ENCODE measurements around the gene SMURF1. TPM values are rescaled to one million over a fixed set of nuclear protein-coding genes. Genes with fewer than 3 reads are reported as not detected.

The SMURF1 gene
- total and polyA plus RNA-seq, 2 of the 4 experiments (the other 2 are of a cell fraction) = 13.4 to 20.3 TPM

DNA sequence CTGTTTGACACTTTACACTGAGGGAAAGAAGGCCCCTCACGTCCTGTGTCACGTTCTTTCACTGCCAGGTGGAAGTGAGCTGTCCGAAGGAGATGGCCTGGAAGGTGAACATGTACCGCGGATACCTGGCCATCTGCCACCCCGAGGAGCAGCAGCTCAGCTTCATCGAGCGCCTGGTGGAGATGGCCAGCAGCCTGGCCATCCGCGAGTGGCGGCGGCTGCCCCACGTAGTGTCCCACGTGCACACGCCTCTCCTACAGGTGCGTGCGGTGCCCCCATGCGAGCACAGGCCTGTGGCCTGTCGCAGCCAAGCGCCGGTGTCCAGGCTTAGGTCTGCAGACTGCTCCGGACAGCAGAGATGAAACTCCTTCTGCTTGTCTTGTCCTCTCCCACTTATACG lies 162.2 kb downstream of the SMURF1 start:
- H3K14ac ChIP-seq (replicated peaks; ENCODE audit: low read depth, low read length) = no peak overlapping the region
- no peak overlapping the region for H2BK120ac ChIP-seq (ENCODE audit: low read depth, low read length)
- H3K9ac ChIP-seq (ENCODE audit: low read depth, low read length) = no peak overlapping the region
- H4K5ac ChIP-seq (ENCODE audit: low read depth, low read length) = no peak overlapping the region
- H2AK9ac ChIP-seq (replicated peaks; ENCODE audit: low read depth, low read length, poor library complexity) = no peak overlapping the region
- H4K8ac ChIP-seq (ENCODE audit: low read depth in 2 of 2, low read length in 2 of 2) = no peak overlapping the region
- no peaks in the 10 kb centered on the region for H3K27me3 ChIP-seq (ENCODE audit: control insufficient read depth, insufficient read depth, low read length)
- no peak overlapping the region for H3K23ac ChIP-seq (ENCODE audit: low read depth, low read length)
- ATAC-seq (ENCODE audit: low read depth) (no peak), DNase-seq (no peak)
- H3K4me2 ChIP-seq (ENCODE audit: low read depth, low read length) = no peak overlapping the region
- H3K56ac ChIP-seq (ENCODE audit: extremely low read depth, insufficient read depth, low read length) = no peak overlapping the region
- H2AFZ ChIP-seq (replicated peaks; ENCODE audit: low read length, poor library complexity) = no peak overlapping the region
- H4K91ac ChIP-seq (ENCODE audit: insufficient read depth, low read depth, low read length) = no peak overlapping the region
- peaks cover 68% of the 10 kb centered on the region for H3K36me3 ChIP-seq (ENCODE audit: control insufficient read depth, insufficient read depth, low read length)
- H2AK5ac ChIP-seq (ENCODE audit: low read depth, low read length) = no peak overlapping the region
- H3K4ac ChIP-seq (ENCODE audit: low read depth, low read length) = no peak overlapping the region
- no peaks in the 10 kb centered on the region for H4K20me1 ChIP-seq (ENCODE audit: insufficient read depth, low read length)
- TF ChIP-seq POLR2A (IDR thresholded peaks at IDR 0.05; ENCODE audit: low read depth, low read length) = no peak
- TF ChIP-seq MAFK (IDR thresholded peaks at IDR 0.05; ENCODE audit: low read depth, low read length) = no peak
- TF ChIP-seq FOS (IDR thresholded peaks at IDR 0.05; ENCODE audit: low read depth, low read length) = no peak
- TF ChIP-seq, protein P1, sequence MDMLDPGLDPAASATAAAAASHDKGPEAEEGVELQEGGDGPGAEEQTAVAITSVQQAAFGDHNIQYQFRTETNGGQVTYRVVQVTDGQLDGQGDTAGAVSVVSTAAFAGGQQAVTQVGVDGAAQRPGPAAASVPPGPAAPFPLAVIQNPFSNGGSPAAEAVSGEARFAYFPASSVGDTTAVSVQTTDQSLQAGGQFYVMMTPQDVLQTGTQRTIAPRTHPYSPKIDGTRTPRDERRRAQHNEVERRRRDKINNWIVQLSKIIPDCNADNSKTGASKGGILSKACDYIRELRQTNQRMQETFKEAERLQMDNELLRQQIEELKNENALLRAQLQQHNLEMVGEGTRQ (IDR thresholded peaks at IDR 0.05; ENCODE audit: low read depth, low read length) = no peak
- no peak for TF ChIP-seq BHLHE40 (IDR thresholded peaks at IDR 0.05; ENCODE audit: low read depth, low read length)
- no peak for TF ChIP-seq CEBPB (IDR thresholded peaks at IDR 0.05; ENCODE audit: low read depth, low read length)
- no peak for TF ChIP-seq MXI1 (IDR thresholded peaks at IDR 0.05; ENCODE audit: borderline replicate concordance, low read depth, low read length)
- no peak for TF ChIP-seq CTCF (conservative IDR thresholded peaks at IDR 0.05; ENCODE audit: low read depth, low read length)
- TF ChIP-seq MAZ (IDR thresholded peaks at IDR 0.05; ENCODE audit: borderline replicate concordance, low read depth, low read length) = no peak
- intact Hi-C loops (cut with micrococcal nuclease) (loop anchor here (10.0 kb wide), 1 partner anchor 87 kb away; no protein-coding TSS in a partner anchor), dilution Hi-C loops (cut with HindIII; ENCODE audit: low sequenced_read_pairs, unreplicated experiment) (no loop called here), in situ Hi-C loops (cut with MboI; ENCODE audit: low sequenced_read_pairs) (no loop called here)
- no peak overlapping the region for H3K18ac ChIP-seq (ENCODE audit: low read depth, low read length)
- H2BK15ac ChIP-seq (ENCODE audit: low read depth, low read length) = no peak overlapping the region
- H3K9me1 ChIP-seq (ENCODE audit: insufficient read depth, low read length) = no peaks in the 10 kb centered on the region; the same call in 1 of the 2 replicates
- H3K79me1 ChIP-seq (ENCODE audit: low read depth in 1 of 2, low read length in 2 of 2) = no peaks in the 10 kb centered on the region; a peak in 2 of 4 replicates
- H3K4me3 ChIP-seq (ENCODE audit: insufficient read depth, low read depth, low read length) = no peak overlapping the region
- BruUV-seq (replicated peaks) = no TSS peak
- no peak overlapping the region for H2BK5ac ChIP-seq (ENCODE audit: low read depth, low read length, poor library complexity, severe bottlenecking)
- H2BK20ac ChIP-seq (ENCODE audit: low read depth, low read length) = no peak overlapping the region
- POLR2A ChIA-PET (ENCODE audit: unreplicated experiment) = no interaction called here
- CTCF ChIA-PET = no interaction called here
- H3K9me3 ChIP-seq (ENCODE audit: control insufficient read depth, insufficient read depth, low read length) = no peaks in the 10 kb centered on the region; the same call in 1 of the 2 replicates
- no peaks in the 10 kb centered on the region for H3K4me1 ChIP-seq (ENCODE audit: control insufficient read depth, insufficient read depth, low read length)
- whole genome bisulfite sequencing, 2 experiments (ENCODE audit: extremely low coverage in 2 of 2, insufficient read length in 1 of 2) = 94% methylated on average over 16 of the region's 23 CpGs; no CpG with 5 or more reads in 1 of the 2 experiments
- H3K27ac ChIP-seq (ENCODE audit: insufficient read depth, low read length) = no peak overlapping the region
